Mesenchymal stem cell (in vitro differentiated cells and primary cell): ENCODE data around the gene TSC22D3.

Experiments used
- DNase-seq: peaks from one replicate; pipeline ENCODE4 v3.0.0-alpha.2; 2013
- H2AFZ ChIP-seq: one replicate; pipeline ENCODE4 v1.6.1; 2013; ENCODE audit warnings: low read depth, mild to moderate bottlenecking, control low read depth, inconsistent platforms, low read length, moderate library complexity
- H2AK5ac ChIP-seq: 2 replicates; pipeline ENCODE4 v1.6.1; 2013; ENCODE audit warnings: low read length, moderate library complexity, mild to moderate bottlenecking, inconsistent platforms; ENCODE audit not compliant: severe bottlenecking
- H2BK120ac ChIP-seq: one replicate; pipeline ENCODE4 v1.6.1; 2013; ENCODE audit warnings: low read depth, mild to moderate bottlenecking, inconsistent platforms, low read length, moderate library complexity
- H2BK12ac ChIP-seq, 2 experiments: one replicate each; pipeline ENCODE4 v1.6.1; 2013; ENCODE audit warnings: inconsistent platforms in 2 of 2, low read length in 2 of 2, mild to moderate bottlenecking in 2 of 2, moderate library complexity in 2 of 2, control low read depth in 1 of 2
- H2BK15ac ChIP-seq: one replicate; pipeline ENCODE4 v1.6.1; 2013; ENCODE audit warnings: mild to moderate bottlenecking, low read depth, inconsistent platforms; ENCODE audit not compliant: poor library complexity, severe bottlenecking
- H2BK5ac ChIP-seq: 2 replicates; pipeline ENCODE4 v1.6.1; 2013; ENCODE audit warnings: low read depth, mild to moderate bottlenecking, low read length, control low read depth, inconsistent platforms; ENCODE audit not compliant: poor library complexity, severe bottlenecking
- H3K14ac ChIP-seq, 2 experiments: one replicate each; pipeline ENCODE4 v1.6.1; 2013; ENCODE audit warnings: inconsistent platforms in 2 of 2, low read length in 2 of 2, control low read depth in 1 of 2, mild to moderate bottlenecking in 1 of 2, moderate library complexity in 1 of 2
- H3K18ac ChIP-seq, 2 experiments: one replicate each; pipeline ENCODE4 v1.6.1; 2013; ENCODE audit warnings: inconsistent platforms in 2 of 2, low read length in 2 of 2, control low read depth in 1 of 2, low read depth in 1 of 2, mild to moderate bottlenecking in 1 of 2
- H3K23ac ChIP-seq, 2 experiments: one replicate each; pipeline ENCODE4 v1.6.1; 2013; ENCODE audit warnings: inconsistent platforms in 2 of 2, low read length in 2 of 2, mild to moderate bottlenecking in 2 of 2, moderate library complexity in 2 of 2, control low read depth in 1 of 2
- H3K27ac ChIP-seq: 2 replicates; pipeline ENCODE4 v1.5.1; 2013; ENCODE audit warnings: mild to moderate bottlenecking, moderate library complexity, low read length, control low read depth, inconsistent platforms; ENCODE audit not compliant: poor library complexity, severe bottlenecking
- H3K27me3 ChIP-seq, 2 experiments: 2 replicates each; pipeline versions ENCODE4 v1.6.1 to v1.7.0; 2013; ENCODE audit warnings: low read length in 2 of 2, mild to moderate bottlenecking in 2 of 2, moderate library complexity in 2 of 2, control low read depth in 1 of 2, inconsistent platforms in 1 of 2; ENCODE audit not compliant: control insufficient read depth in 1 of 2, insufficient read depth in 1 of 2
- H3K36me3 ChIP-seq, 2 experiments: 2 replicates each; pipeline versions ENCODE4 v1.6.1 to v1.7.0; 2013; ENCODE audit warnings: low read length in 2 of 2, control low read depth in 1 of 2, inconsistent platforms in 1 of 2, low read depth in 1 of 2, mild to moderate bottlenecking in 1 of 2; ENCODE audit not compliant: insufficient read depth in 2 of 2, control insufficient read depth in 1 of 2
- H3K4ac ChIP-seq, 2 experiments: one replicate each; pipeline ENCODE4 v1.6.1; 2013; ENCODE audit warnings: inconsistent platforms in 2 of 2, low read length in 2 of 2, mild to moderate bottlenecking in 2 of 2, moderate library complexity in 2 of 2, control low read depth in 1 of 2, low read depth in 1 of 2
- H3K4me1 ChIP-seq: 2 replicates; pipeline ENCODE4 v1.6.1; 2013; ENCODE audit warnings: low read depth, low read length, control low read depth; ENCODE audit not compliant: control insufficient read depth, insufficient read depth
- H3K4me2 ChIP-seq: 2 replicates; pipeline ENCODE4 v1.6.1; 2013; ENCODE audit warnings: low read length, mild to moderate bottlenecking, inconsistent platforms; ENCODE audit not compliant: poor library complexity, severe bottlenecking
- H3K4me3 ChIP-seq, 2 experiments: 2 replicates each; pipeline versions ENCODE4 v1.5.1 to v1.7.0; 2013; ENCODE audit warnings: low read length in 2 of 2, mild to moderate bottlenecking in 2 of 2, control low read depth in 1 of 2, low read depth in 1 of 2; ENCODE audit not compliant: insufficient read depth in 1 of 2
- H3K79me1 ChIP-seq: replicated peaks from 2 replicates; pipeline ENCODE4 v1.6.1; 2013; ENCODE audit warnings: mild to moderate bottlenecking, control low read depth, low read length, inconsistent platforms; ENCODE audit not compliant: poor library complexity, severe bottlenecking
- H3K9ac ChIP-seq: 2 replicates; pipeline ENCODE4 v1.7.0; 2013; ENCODE audit warnings: mild to moderate bottlenecking, low read length, moderate library complexity
- H3K9me3 ChIP-seq: 2 replicates; pipeline ENCODE4 v1.7.0; 2013; ENCODE audit warnings: mild to moderate bottlenecking, low read length; ENCODE audit not compliant: control insufficient read depth
- H4K8ac ChIP-seq: one replicate; pipeline ENCODE4 v1.6.1; 2013; ENCODE audit warnings: inconsistent platforms, mild to moderate bottlenecking, low read length, moderate library complexity
- H4K91ac ChIP-seq: one replicate; pipeline ENCODE4 v1.6.1; 2013; ENCODE audit warnings: mild to moderate bottlenecking, low read length, inconsistent platforms
- WGBS: methylation state at CpG from one replicate; pipeline ENCODE4 v1.1.7; 2013; ENCODE audit warnings: mixed read lengths; 5-methylcytosine and 5-hydroxymethylcytosine counted together

Gene TSC22D3

DNA sequence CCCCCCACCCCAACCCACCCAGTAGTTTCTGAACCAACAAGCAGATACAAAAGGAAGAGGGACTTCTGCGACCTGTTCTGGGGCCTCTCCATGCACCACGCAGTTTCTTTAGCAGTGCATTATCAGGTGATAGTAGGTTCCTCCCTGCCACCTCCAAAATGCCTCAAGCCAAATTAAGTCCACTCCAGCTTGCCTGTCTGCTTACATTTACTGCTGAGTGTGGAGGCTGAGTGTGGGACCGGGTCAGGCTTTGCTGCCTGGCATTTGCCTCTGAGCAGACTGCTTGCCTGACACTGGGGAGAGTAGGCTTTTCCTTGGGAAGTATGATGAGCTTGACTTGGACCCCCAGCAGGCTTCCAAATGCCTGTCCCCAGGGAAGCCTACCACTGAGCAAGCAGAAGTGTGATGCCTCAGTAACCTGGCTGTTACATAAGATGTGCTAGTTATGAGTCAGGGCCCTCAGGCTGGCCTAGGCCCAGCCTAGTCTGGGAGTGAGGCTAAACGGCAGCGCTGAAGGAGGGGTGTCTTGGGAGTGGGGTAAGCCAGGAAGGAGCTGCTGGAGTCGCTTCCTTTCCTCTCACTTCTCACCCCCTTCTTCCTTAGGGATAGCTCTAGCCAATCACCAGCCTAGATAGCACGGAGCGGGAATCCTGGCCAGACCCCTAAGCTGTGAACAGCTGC is 9.0 kb downstream of the TSC22D3 start:
- Histone ChIP-seq H3K36me3 (no peaks in the 10 kb centered on the region), H3K27me3 (peaks cover 0 to 83% of the 10 kb centered on the region in 2 experiments), H2BK120ac (no peak overlapping the region), H3K79me1 (no peaks in the 10 kb centered on the region), H3K14ac (no peak overlapping the region), H3K4ac (no peak overlapping the region), H4K8ac (no peak overlapping the region), H3K4me2 (no peak overlapping the region), H2AFZ (no peak overlapping the region), H3K27ac (no peak overlapping the region), H2BK15ac (no peak overlapping the region), H3K9me3 (no peaks in the 10 kb centered on the region), H3K18ac (no peak overlapping the region), H2BK12ac (no peak overlapping the region), H3K23ac (no peak overlapping the region), H2AK5ac (no peak overlapping the region), H2BK5ac (no peak overlapping the region), H3K4me1 (peaks cover 3% of the 10 kb centered on the region), H4K91ac (no peak overlapping the region), H3K4me3 (no peak overlapping the region), H3K9ac (no peak overlapping the region)
- 78% methylated on average over 3 of the region's 8 CpGs for WGBS
- peak; percentile 38 for DNase-seq

DNA sequence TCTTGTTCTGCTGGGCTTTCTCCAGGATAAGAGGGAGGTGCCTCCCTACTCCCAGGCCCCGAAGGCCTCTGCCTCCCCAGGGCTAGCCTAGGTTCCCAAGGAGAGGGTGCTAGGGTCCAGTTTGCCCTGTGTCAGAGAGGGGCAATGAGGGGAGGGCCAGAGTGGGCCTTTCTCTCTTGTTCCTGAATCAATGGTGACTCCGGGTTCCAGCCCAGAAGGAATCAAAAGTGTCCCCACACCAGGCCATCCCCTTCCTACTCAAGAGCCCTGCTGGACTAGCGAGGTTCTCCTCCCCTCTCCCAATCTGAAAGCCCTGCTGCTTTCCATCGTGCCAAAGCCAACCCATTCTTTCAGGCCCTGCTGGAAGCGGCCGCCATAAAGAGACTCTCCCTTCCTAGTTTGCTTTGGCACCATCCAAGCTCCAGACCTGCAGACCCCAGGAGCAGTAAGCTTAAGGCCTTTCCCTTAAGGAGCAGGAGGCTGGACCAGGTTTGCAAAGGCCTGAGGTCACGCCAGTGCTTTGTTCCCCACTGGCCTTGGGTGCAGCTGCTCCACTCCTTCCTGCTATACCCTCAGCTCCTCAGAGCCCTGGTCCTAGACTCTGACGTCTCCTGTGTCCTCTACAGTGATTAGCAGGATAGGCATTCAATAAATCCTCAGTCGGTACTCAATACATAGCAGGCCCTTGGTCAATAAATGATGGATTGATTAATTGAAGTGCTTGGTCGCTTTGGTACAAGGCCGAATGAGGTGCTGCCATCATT is 10.6 kb downstream of the TSC22D3 start:
- Histone ChIP-seq H2AK5ac (no peak overlapping the region), H3K27me3 (peaks cover 9 to 86% of the 10 kb centered on the region in 2 experiments), H2BK12ac (no peak overlapping the region), H3K36me3 (no peaks in the 10 kb centered on the region), H2BK5ac (no peak overlapping the region), H3K14ac (no peak overlapping the region), H3K4me1 (peaks cover 3% of the 10 kb centered on the region), H3K4me2 (no peak overlapping the region), H2BK120ac (no peak overlapping the region), H3K79me1 (no peaks in the 10 kb centered on the region), H3K18ac (no peak overlapping the region), H3K9me3 (no peaks in the 10 kb centered on the region), H2AFZ (no peak overlapping the region), H3K4me3 (no peak overlapping the region), H2BK15ac (no peak overlapping the region), H3K4ac (no peak overlapping the region), H3K27ac (no peak overlapping the region), H4K91ac (no peak overlapping the region), H4K8ac (no peak overlapping the region), H3K9ac (no peak overlapping the region), H3K23ac (no peak overlapping the region)
- no peak for DNase-seq
- WGBS: 91% methylated on average over 9 of the region's 11 CpGs

DNA sequence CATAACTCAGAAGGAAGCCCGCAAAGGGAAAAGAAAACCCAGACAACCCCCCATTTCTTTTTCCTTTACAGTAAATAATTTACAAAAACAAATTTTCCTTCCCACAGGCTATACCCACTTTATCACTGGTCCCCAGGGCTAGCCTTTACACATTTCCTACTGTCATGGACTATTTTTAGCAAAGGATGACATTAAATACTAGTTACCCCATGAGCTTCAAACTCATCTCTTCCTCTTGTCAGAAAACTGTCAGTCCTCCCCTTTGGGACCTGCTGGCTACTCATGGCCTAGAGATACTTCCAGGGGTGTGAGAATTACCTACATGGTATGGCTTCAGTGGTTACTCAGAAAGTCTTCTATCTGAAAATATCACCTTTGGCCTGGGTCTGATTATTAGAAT is 11.9 kb downstream of the TSC22D3 start:
- H3K27ac ChIP-seq: no peak overlapping the region
- no peak overlapping the region for H3K4ac ChIP-seq
- WGBS: 89% methylated on average over 1 of the region's 1 CpG

DNA sequence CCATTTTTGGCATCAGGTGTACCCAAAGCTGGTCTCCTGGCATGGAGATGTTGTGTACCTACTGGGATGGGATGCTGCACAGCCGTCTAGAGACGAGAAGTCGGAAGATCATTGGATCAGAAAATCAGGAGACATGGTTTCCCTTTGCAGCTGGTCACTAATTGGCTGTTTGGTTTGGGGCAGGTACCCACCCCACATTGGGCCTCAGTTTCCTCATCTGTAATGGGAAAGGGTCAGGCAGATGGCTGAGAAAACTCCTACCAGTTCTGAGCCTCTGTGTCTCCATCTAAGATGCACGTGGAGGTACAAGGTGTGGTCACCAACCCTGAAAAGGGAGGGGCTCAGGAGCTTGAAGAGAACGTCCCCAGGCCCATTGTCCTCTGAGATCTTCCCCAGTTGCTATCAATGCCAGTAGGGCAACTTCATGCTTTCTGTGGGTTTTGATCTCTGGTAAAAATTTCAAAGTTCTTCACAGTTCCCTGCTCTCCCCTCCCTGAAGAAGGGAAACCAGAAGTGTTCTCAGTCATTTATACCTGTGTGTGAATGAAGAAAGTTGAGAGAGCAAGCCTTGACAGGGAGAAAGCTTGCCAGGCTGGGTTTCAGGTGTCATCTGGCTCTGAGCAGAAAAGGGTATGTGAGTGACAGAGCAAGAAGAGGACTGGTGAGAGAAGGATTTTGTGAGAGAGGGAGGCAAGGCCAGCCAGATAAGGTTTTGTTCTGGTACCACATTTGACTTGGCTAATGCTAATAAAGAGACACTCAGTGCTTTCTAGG is 15.1 kb downstream of the TSC22D3 start:
- H3K4me2 ChIP-seq: no peak overlapping the region
- H3K9me3 ChIP-seq: no peaks in the 10 kb centered on the region
- H3K14ac ChIP-seq: no peak overlapping the region
- no peak overlapping the region for H2BK5ac ChIP-seq
- H3K4me1 ChIP-seq: no peaks in the 10 kb centered on the region
- H2BK12ac ChIP-seq: no peak overlapping the region
- no peak overlapping the region for H4K8ac ChIP-seq
- H2AK5ac ChIP-seq: no peak overlapping the region
- H3K4me3 ChIP-seq: no peak overlapping the region
- no peaks in the 10 kb centered on the region for H3K79me1 ChIP-seq
- H2AFZ ChIP-seq: no peak overlapping the region
- H3K23ac ChIP-seq: no peak overlapping the region
- no peak overlapping the region for H3K18ac ChIP-seq
- H3K36me3 ChIP-seq: no peaks in the 10 kb centered on the region
- no peak overlapping the region for H2BK120ac ChIP-seq
- DNase-seq: no peak
- H3K9ac ChIP-seq: no peak overlapping the region
- H4K91ac ChIP-seq: no peak overlapping the region
- H3K27me3 ChIP-seq: peaks cover 12 to 93% of the 10 kb centered on the region in 2 experiments
- WGBS: 94% methylated on average over 4 of the region's 5 CpGs
- no peak overlapping the region for H2BK15ac ChIP-seq
- H3K27ac ChIP-seq: no peak overlapping the region
- H3K4ac ChIP-seq: no peak overlapping the region

More for the DNA sequence above, 11.9 kb downstream of the TSC22D3 start:
- Histone ChIP-seq H3K79me1 (no peaks in the 10 kb centered on the region), H2AFZ (no peak overlapping the region), H2BK120ac (no peak overlapping the region), H3K18ac (no peak overlapping the region), H4K91ac (no peak overlapping the region), H3K27me3 (peaks cover 9 to 87% of the 10 kb centered on the region in 2 experiments), H2AK5ac (no peak overlapping the region), H2BK15ac (no peak overlapping the region), H3K36me3 (no peaks in the 10 kb centered on the region), H3K23ac (no peak overlapping the region), H3K4me1 (peaks cover 3% of the 10 kb centered on the region), H3K4me3 (no peak overlapping the region), H2BK12ac (no peak overlapping the region), H3K9me3 (no peaks in the 10 kb centered on the region), H2BK5ac (no peak overlapping the region), H3K9ac (no peak overlapping the region), H3K4me2 (no peak overlapping the region), H3K14ac (no peak overlapping the region), H4K8ac (no peak overlapping the region)
- no peak for DNase-seq
